ENCODE results near the gene ATP2B2.

GRCh38 chr3:10524799-10525301 lies 19.5 kb upstream of the ATP2B2 start:
- TF ChIP-seq CTCF (IDR thresholded peaks at IDR 0.05; ENCODE audit: low read depth, low read length) (no peak), POLR2A (IDR thresholded peaks at IDR 0.05; ENCODE audit: extremely low read depth, insufficient read length) (no peak), MYC (IDR thresholded peaks at IDR 0.05; ENCODE audit: low read depth, low read length) (no peak)
